GM12873 (cell line): ENCODE results near the gene PDE7B.

Experiments
- TF ChIP-seq, protein P1 (sequence below): IDR thresholded peaks from 2 replicates; pipeline ENCODE4 v1.5.1; 2012; ENCODE audit warnings: low read depth, mild to moderate bottlenecking, moderate library complexity, low read length, control low read depth; ENCODE audit not compliant: insufficient read depth; ENCODE audit errors: missing control alignments

PDE7B gene

GRCh38 chr6:136216503-136217401 lies 365.3 kb downstream of the PDE7B start:
- TF ChIP-seq, protein P1, sequence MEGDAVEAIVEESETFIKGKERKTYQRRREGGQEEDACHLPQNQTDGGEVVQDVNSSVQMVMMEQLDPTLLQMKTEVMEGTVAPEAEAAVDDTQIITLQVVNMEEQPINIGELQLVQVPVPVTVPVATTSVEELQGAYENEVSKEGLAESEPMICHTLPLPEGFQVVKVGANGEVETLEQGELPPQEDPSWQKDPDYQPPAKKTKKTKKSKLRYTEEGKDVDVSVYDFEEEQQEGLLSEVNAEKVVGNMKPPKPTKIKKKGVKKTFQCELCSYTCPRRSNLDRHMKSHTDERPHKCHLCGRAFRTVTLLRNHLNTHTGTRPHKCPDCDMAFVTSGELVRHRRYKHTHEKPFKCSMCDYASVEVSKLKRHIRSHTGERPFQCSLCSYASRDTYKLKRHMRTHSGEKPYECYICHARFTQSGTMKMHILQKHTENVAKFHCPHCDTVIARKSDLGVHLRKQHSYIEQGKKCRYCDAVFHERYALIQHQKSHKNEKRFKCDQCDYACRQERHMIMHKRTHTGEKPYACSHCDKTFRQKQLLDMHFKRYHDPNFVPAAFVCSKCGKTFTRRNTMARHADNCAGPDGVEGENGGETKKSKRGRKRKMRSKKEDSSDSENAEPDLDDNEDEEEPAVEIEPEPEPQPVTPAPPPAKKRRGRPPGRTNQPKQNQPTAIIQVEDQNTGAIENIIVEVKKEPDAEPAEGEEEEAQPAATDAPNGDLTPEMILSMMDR = no peak

DNA sequence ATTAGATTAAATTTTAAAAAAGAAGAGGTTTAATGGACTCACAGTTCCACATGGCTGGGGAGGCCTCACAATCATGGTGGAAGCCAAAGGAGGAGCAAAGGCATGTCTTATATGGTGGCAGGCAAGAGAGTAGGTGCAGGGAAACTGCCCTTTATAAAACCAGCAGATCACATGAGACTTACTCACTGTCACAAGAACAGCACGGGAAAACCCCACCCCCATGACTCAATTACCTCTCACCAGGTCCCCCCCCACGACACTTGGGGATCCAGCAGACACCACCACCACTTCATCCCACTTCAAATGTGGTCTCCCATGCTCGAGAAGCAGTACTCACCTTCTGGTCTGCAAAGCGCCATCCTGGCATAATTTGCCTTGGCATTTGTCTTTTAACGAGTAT lies 374.0 kb downstream of the PDE7B start:
- TF ChIP-seq, protein P1 = no peak

DNA sequence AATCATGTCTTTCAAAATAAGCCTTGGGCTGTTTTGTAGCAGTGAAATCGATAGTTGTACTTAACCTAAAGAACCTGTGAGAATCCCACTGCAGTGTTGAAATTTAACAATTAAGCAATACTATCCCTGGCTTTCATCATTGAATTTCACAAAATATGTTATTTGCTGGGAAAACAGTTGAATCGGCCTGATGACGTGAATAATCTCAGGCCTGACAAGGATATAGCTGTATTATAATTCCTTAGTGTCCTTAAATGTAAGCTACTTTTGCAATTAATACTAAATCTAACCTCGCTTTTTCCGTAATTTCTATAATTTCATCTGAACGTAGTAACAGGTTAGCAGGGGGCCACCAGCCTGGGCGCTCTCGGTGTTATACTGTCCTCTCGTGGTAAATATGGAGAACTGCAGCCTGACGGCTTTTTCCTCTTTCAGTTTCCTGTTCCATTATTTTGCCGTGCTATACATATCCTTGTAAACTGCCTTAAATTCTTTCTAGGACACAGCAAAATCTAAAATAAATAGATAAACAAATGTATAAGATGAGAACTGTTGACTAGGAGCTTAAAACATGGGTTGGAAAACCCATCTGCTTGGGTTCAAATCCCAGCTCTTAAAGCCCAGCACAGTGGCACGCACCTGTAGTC lies 374.6 kb downstream of the PDE7B start:
- TF ChIP-seq, protein P1 = peak; percentile 98

GRCh38 chr6:136226674-136227377 lies 375.3 kb downstream of the PDE7B start:
- TF ChIP-seq, protein P1 = no peak

DNA sequence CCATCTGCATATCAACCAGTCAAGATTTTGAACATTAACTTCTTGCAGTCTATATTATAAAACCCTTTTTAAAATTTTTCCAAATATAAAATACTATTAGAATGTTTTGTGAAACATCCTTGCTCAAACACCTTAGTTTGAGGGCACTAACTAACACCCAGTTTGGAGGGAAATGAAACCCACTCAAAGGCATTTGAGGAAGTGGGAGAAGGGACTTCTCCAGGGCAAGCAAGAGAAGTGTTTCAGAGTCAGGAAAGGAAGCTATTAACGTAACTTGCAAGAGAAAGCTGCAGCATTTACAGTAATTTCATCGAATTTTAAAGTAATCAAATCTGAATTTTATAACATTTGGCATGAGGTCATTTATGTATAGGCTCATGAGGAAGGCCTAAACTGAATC lies 377.3 kb downstream of the PDE7B start:
- TF ChIP-seq, protein P1 = no peak

DNA sequence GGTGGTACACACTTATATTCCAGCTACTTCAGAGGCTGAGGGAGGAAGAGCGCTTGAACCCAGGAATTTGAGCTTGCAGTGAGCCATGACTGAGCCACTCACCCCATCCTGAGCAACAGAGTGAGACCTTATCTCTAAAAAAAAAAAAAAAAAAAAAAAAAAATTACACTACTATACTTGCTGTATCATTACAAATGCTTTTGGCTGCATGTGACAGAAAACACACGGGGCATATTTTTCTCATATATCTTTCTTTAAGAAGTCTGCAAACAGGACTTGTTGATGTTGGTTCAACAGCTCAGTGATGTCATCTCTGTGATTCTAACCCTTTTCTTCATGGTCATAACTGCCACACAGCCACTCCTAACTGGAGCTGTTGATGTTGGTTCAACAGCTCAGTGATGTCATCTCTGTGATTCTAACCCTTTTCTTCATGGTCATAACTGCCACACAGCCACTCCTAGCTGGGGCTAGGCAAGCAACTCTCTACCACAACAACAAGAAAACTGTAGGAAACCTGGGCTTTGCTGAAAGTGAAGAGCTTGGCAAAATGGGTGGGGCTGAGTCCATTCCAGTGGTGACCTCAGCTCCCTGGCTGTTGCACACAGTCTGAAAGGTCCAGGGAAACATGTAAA lies 378.8 kb downstream of the PDE7B start:
- TF ChIP-seq, protein P1 = no peak
